ENCODE data around the gene SUPV3L1. TPM values are rescaled to one million over a fixed set of nuclear protein-coding genes. Genes with fewer than 3 reads are reported as not detected.

The SUPV3L1 gene
- total RNA-seq, 1 experiment from 2014 or later, result 55.3 TPM

GRCh38 chr10:69211104-69211503 is 31.1 kb downstream of the SUPV3L1 start:
- no peak overlapping the region for H3K27ac ChIP-seq (ENCODE audit: low read depth, low read length, poor library complexity, severe bottlenecking)
- H3K4me1 ChIP-seq (ENCODE audit: insufficient read depth, low read length, poor library complexity, severe bottlenecking), result peaks cover 15% of the 10 kb centered on the region
- intact Hi-C loops (cut with micrococcal nuclease; ENCODE audit: unreplicated experiment), result no loop called here
- no peak for DNase-seq (ENCODE audit: low spot score)
- H3K4me3 ChIP-seq (ENCODE audit: low read depth, low read length, poor library complexity, severe bottlenecking), result no peak overlapping the region
- CTCF ChIA-PET, result no interaction called here
- POLR2A ChIA-PET (ENCODE audit: low non-redundant PET), result no interaction called here
- no peaks in the 10 kb centered on the region for H3K27me3 ChIP-seq (replicated peaks; ENCODE audit: insufficient read depth, low read depth, low read length, poor library complexity)
- no peaks in the 10 kb centered on the region for H3K9me3 ChIP-seq (ENCODE audit: low read depth, low read length, poor library complexity, severe bottlenecking)
- peaks cover 29% of the 10 kb centered on the region for H3K36me3 ChIP-seq (ENCODE audit: insufficient read depth, low read length, poor library complexity, severe bottlenecking)
- TF ChIP-seq, protein P1, sequence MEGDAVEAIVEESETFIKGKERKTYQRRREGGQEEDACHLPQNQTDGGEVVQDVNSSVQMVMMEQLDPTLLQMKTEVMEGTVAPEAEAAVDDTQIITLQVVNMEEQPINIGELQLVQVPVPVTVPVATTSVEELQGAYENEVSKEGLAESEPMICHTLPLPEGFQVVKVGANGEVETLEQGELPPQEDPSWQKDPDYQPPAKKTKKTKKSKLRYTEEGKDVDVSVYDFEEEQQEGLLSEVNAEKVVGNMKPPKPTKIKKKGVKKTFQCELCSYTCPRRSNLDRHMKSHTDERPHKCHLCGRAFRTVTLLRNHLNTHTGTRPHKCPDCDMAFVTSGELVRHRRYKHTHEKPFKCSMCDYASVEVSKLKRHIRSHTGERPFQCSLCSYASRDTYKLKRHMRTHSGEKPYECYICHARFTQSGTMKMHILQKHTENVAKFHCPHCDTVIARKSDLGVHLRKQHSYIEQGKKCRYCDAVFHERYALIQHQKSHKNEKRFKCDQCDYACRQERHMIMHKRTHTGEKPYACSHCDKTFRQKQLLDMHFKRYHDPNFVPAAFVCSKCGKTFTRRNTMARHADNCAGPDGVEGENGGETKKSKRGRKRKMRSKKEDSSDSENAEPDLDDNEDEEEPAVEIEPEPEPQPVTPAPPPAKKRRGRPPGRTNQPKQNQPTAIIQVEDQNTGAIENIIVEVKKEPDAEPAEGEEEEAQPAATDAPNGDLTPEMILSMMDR (conservative IDR thresholded peaks at IDR 0.05; ENCODE audit: low read depth, low read length), result no peak
- TF ChIP-seq EZH2 (IDR thresholded peaks at IDR 0.05; ENCODE audit: borderline replicate concordance, low read depth, low read length, poor library complexity, severe bottlenecking), result no peak
- no TSS peak for BruUV-seq (replicated peaks)

DNA sequence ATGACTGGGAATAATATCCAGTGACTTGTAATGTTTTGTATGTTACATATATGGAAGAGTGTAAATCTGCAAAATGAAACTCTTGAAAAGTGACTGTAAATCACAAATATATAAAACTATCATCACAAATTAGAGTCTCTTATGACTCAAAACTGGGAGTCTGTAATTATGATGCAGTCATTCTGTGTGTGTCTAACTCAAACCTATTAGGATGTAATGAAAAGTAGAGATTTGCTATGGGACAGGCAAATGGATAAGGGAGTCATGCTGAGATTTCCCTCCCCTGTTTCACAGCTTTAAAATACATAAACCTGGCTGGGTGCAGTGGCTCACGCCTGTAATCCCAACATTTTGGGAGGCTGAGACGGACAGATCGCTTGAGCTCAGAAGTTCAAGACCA is 31.5 kb downstream of the SUPV3L1 start:
- H3K9me3 ChIP-seq (ENCODE audit: low read depth, low read length, poor library complexity, severe bottlenecking), result no peaks in the 10 kb centered on the region
- no peak overlapping the region for H3K27ac ChIP-seq (ENCODE audit: low read depth, low read length, poor library complexity, severe bottlenecking)
- TF ChIP-seq, protein P1 (conservative IDR thresholded peaks at IDR 0.05; ENCODE audit: low read depth, low read length), result no peak
- no peak for TF ChIP-seq EZH2 (IDR thresholded peaks at IDR 0.05; ENCODE audit: borderline replicate concordance, low read depth, low read length, poor library complexity, severe bottlenecking)
- peaks cover 25% of the 10 kb centered on the region for H3K36me3 ChIP-seq (ENCODE audit: insufficient read depth, low read length, poor library complexity, severe bottlenecking)
- ChIA-PET CTCF (no interaction called here), POLR2A (ENCODE audit: low non-redundant PET) (no interaction called here)
- H3K4me3 ChIP-seq (ENCODE audit: low read depth, low read length, poor library complexity, severe bottlenecking), result no peak overlapping the region
- intact Hi-C loops (cut with micrococcal nuclease; ENCODE audit: unreplicated experiment), result no loop called here
- no TSS peak for BruUV-seq (replicated peaks)
- peaks cover 19% of the 10 kb centered on the region for H3K4me1 ChIP-seq (ENCODE audit: insufficient read depth, low read length, poor library complexity, severe bottlenecking)
- no peak for DNase-seq (ENCODE audit: low spot score)
- H3K27me3 ChIP-seq (replicated peaks; ENCODE audit: insufficient read depth, low read depth, low read length, poor library complexity), result no peaks in the 10 kb centered on the region

GRCh38 chr10:69213591-69214311 is 33.7 kb downstream of the SUPV3L1 start:
- CTCF ChIA-PET, result no interaction called here
- Histone ChIP-seq H3K27me3 (replicated peaks; ENCODE audit: insufficient read depth, low read depth, low read length, poor library complexity) (no peaks in the 10 kb centered on the region), H3K4me1 (ENCODE audit: insufficient read depth, low read length, poor library complexity, severe bottlenecking) (peaks cover 33% of the 10 kb centered on the region), H3K27ac (ENCODE audit: low read depth, low read length, poor library complexity, severe bottlenecking) (peak overlapping the region; percentile 20), H3K9me3 (ENCODE audit: low read depth, low read length, poor library complexity, severe bottlenecking) (no peaks in the 10 kb centered on the region), H3K4me3 (ENCODE audit: low read depth, low read length, poor library complexity, severe bottlenecking) (no peak overlapping the region), H3K36me3 (ENCODE audit: insufficient read depth, low read length, poor library complexity, severe bottlenecking) (peaks cover 6% of the 10 kb centered on the region)
- DNase-seq (ENCODE audit: low spot score), result peak; percentile 71
- intact Hi-C loops (cut with micrococcal nuclease; ENCODE audit: unreplicated experiment), result no loop called here
- no TSS peak for BruUV-seq (replicated peaks)
- POLR2A ChIA-PET (ENCODE audit: low non-redundant PET), result no interaction called here
- TF ChIP-seq EZH2 (IDR thresholded peaks at IDR 0.05; ENCODE audit: borderline replicate concordance, low read depth, low read length, poor library complexity, severe bottlenecking), result no peak
- TF ChIP-seq, protein P1 (conservative IDR thresholded peaks at IDR 0.05; ENCODE audit: low read depth, low read length), result no peak
